ENCODE measurements around the gene PTPRK. TPM values are rescaled to one million over a fixed set of nuclear protein-coding genes. Genes with fewer than 3 reads are reported as not detected.

The PTPRK gene
- total and polyA plus RNA-seq, 2 of the 13 experiments (the other 11 are each of a cell fraction or from before 2014, with no cell fraction given), result 43.6 to 98.3 TPM

GRCh38 chr6:128519931-128520435, 416 bp downstream of the PTPRK start (continued):
- TF ChIP-seq ZC3H4 (CRISPR knock-in tag; IDR thresholded peaks at IDR 0.05; ENCODE audit: borderline replicate concordance), result peak; percentile 6; the same call in 1 of the 2 replicates
- no peak for TF ChIP-seq SP1 (IDR thresholded peaks at IDR 0.05)
- TF ChIP-seq SP1 (CRISPR knock-in tag; IDR thresholded peaks at IDR 0.05), result no peak
- TF ChIP-seq SMAD9 (CRISPR knock-in tag; IDR thresholded peaks at IDR 0.05), result peak; percentile 96; the same call in 1 of the 2 replicates
- 0 out of 2 replicates have a peak, but pooled peaks have one; percentile 78 for TF ChIP-seq FOXO4 (CRISPR knock-in tag; conservative IDR thresholded peaks at IDR 0.05)
- TF ChIP-seq TEAD3 (CRISPR knock-in tag; optimal IDR thresholded peaks at IDR 0.05; ENCODE audit: borderline replicate concordance), result no peak
- TF ChIP-seq CEBPB (IDR thresholded peaks at IDR 0.05; ENCODE audit: borderline replicate concordance, low read depth, low read length), result no peak
- TF ChIP-seq ZBTB26 (CRISPR knock-in tag; IDR thresholded peaks at IDR 0.05; ENCODE audit: borderline replicate concordance), result no peak
- no peak for TF ChIP-seq ZNF549 (CRISPR knock-in tag; IDR thresholded peaks at IDR 0.05)
- TF ChIP-seq ZFP37 (CRISPR knock-in tag; IDR thresholded peaks at IDR 0.05; ENCODE audit: borderline replicate concordance), result no peak
- peak; percentile 49; the same call in 1 of the 2 replicates for TF ChIP-seq ARID2 (CRISPR knock-in tag; IDR thresholded peaks at IDR 0.05; ENCODE audit: borderline replicate concordance)
- TF ChIP-seq ZNF83 (CRISPR knock-in tag; IDR thresholded peaks at IDR 0.05; ENCODE audit: borderline replicate concordance), result no peak
- no peak for TF ChIP-seq ZNF687 (CRISPR knock-in tag; IDR thresholded peaks at IDR 0.05)
- peak; percentile 22; the same call in 1 of the 2 replicates for TF ChIP-seq EED (CRISPR knock-in tag; IDR thresholded peaks at IDR 0.05)
- TF ChIP-seq ZNF256 (CRISPR knock-in tag; conservative IDR thresholded peaks at IDR 0.05), result no peak
- TF ChIP-seq LRRFIP1 (CRISPR knock-in tag; conservative IDR thresholded peaks at IDR 0.05), result no peak
- no peak for TF ChIP-seq NCOR1 (IDR thresholded peaks at IDR 0.05; ENCODE audit: borderline replicate concordance, low read length)
- no peak; the same call in 1 of the 2 replicates for TF ChIP-seq ZNF343 (CRISPR knock-in tag; IDR thresholded peaks at IDR 0.05)
- no peak for TF ChIP-seq JDP2 (CRISPR knock-in tag; IDR thresholded peaks at IDR 0.05; ENCODE audit: borderline replicate concordance)
- TF ChIP-seq ZNF776 (CRISPR knock-in tag; IDR thresholded peaks at IDR 0.05), result no peak
- no peak for TF ChIP-seq NCOA2 (CRISPR knock-in tag; IDR thresholded peaks at IDR 0.05)
- 0 out of 2 replicates have a peak, but pooled peaks have one; percentile 22 for TF ChIP-seq ZNF878 (CRISPR knock-in tag; IDR thresholded peaks at IDR 0.05)

All from HepG2 (cell line).